ENCODE measurements around the gene ANXA4. TPM values are rescaled to one million over a fixed set of nuclear protein-coding genes. Genes with fewer than 3 reads are reported as not detected.

The ANXA4 gene
- polyA plus RNA-seq, 1 of the 3 experiments (the other 2 are of a cell fraction), result 137 TPM

DNA sequence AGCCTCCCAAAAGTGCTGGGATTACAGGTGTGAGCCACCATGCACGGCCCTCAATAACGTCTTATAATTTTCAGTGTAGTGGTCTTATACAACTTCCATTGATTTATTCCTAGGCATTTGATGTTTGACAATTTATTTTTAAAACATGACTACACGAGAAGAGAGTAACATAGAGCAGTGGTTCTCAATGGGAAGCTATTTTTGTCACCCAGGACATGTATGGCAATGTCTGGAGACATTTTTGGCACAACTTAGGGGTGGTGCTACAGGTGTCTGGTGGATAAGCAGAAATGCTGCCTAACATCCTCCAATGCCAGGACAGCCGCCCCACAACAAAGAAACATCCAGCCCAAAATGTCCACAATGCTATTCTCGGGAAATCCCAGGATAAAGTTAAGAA lies 12.7 kb upstream of the ANXA4 start (continued):
- no peak for TF ChIP-seq YY1 (IDR thresholded peaks at IDR 0.05; ENCODE audit: low read depth)
- TF ChIP-seq, protein P1, sequence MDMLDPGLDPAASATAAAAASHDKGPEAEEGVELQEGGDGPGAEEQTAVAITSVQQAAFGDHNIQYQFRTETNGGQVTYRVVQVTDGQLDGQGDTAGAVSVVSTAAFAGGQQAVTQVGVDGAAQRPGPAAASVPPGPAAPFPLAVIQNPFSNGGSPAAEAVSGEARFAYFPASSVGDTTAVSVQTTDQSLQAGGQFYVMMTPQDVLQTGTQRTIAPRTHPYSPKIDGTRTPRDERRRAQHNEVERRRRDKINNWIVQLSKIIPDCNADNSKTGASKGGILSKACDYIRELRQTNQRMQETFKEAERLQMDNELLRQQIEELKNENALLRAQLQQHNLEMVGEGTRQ (IDR thresholded peaks at IDR 0.05; ENCODE audit: borderline replicate concordance, low read depth, low read length), result no peak

DNA sequence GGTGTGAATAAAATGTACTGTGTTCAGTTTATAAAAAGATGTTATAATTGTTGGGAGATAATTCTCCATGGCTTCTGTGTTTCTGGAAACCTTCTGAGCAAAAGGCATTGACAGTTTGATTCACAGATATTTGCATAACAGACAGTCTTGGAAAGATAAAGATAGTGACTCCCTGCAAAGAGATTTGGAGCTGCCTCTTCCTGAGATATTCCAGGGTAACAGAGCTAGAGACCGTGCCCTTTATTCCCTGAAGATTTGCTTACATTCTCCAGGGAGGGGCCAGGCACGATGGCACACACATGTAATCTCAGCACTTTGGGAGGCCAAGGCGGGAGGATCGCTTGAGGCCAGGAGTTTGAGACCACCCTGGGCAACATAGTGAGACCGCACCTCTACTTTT lies 12.2 kb upstream of the ANXA4 start:
- H3F3A ChIP-seq (replicated peaks; ENCODE audit: insufficient read depth), result no peaks in the 10 kb centered on the region
- H3K27me3 ChIP-seq (ENCODE audit: insufficient read depth), result no peaks in the 10 kb centered on the region
- no peaks in the 10 kb centered on the region for H3K36me3 ChIP-seq (replicated peaks in 1 of 2; ENCODE audit: control insufficient read depth in 1 of 2, insufficient read depth in 2 of 2, low read length in 1 of 2)
- no peak overlapping the region for H3K27ac ChIP-seq (ENCODE audit: low read depth in 2 of 2, low read length in 1 of 2)
- H3K4me3 ChIP-seq (ENCODE audit: low read depth in 2 of 2, low read length in 1 of 2), result no peak overlapping the region
- TF ChIP-seq, protein P1 (IDR thresholded peaks at IDR 0.05; ENCODE audit: borderline replicate concordance, low read depth, low read length), result no peak
- no peaks in the 10 kb centered on the region for H3K9me3 ChIP-seq
- H3K9ac ChIP-seq, result no peak overlapping the region
- ChIA-PET POLR2A (no interaction called here), CTCF (interaction anchor here (1.3 kb wide), 1 partner anchor 87 kb away, joined by 3 read pairs; no protein-coding TSS in a partner anchor)
- H3K9me2 ChIP-seq, result no peaks in the 10 kb centered on the region
- H4K20me1 ChIP-seq (ENCODE audit: insufficient read depth), result no peaks in the 10 kb centered on the region
- no peak overlapping the region for H2AFZ ChIP-seq (ENCODE audit: low read depth)
- H3K79me2 ChIP-seq (ENCODE audit: insufficient read depth), result no peaks in the 10 kb centered on the region
- H3K4me2 ChIP-seq, result no peak overlapping the region
- peaks cover 0 to 2% of the 10 kb centered on the region in 2 experiments; a peak in 1 of 4 replicates for H3K4me1 ChIP-seq (ENCODE audit: control insufficient read depth in 1 of 2, insufficient read depth in 2 of 2, low read depth in 1 of 2, low read length in 1 of 2)
- no peak for DNase-seq
- 96% methylated on average over 5 of the region's 5 CpGs for WGBS (ENCODE audit: low lambda C conversion rate)

DNA sequence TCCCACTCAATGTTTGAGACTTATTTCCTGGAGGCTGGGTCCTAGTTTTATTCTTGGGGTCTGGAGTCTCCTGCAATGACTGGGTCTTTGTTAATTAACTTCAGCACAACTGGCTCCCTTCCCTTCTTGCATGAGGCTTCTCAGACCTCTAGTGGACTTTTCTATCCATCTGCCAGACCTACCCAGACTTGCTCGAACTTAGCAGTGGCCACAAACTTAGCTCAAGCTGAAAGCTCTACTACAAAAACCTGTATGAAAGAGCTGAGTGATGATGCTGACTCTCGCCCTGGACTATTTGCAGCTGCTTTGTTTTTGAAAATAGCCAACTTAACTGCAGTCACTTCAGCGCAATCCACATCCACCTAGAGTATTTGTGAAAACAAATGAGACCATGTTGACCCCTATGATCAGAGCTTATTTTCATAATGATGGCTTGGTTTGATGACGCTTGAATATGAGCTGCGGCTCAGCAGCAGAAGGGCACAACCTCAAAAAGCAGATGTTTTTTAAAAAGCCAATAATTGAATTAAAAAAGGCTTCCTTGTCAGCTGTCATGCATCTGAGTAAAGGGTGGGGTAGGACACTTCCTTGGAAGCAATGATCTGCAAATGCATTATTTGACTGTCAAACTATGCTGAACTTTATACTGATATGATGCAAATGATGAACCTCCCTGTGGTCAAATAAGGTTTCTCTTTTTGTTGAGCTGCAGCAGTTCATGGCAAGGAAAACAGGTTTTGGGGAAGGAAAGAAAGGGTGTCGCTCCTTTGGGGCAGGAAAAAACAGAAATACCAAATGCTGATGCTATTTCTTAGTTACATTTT lies 10.6 kb upstream of the ANXA4 start:
- 88% methylated on average over 6 of the region's 6 CpGs for WGBS (ENCODE audit: low lambda C conversion rate)
- POLR2A ChIA-PET, result no interaction called here
- TF ChIP-seq JUND (IDR thresholded peaks at IDR 0.05), result no peak
- TF ChIP-seq, protein P2, sequence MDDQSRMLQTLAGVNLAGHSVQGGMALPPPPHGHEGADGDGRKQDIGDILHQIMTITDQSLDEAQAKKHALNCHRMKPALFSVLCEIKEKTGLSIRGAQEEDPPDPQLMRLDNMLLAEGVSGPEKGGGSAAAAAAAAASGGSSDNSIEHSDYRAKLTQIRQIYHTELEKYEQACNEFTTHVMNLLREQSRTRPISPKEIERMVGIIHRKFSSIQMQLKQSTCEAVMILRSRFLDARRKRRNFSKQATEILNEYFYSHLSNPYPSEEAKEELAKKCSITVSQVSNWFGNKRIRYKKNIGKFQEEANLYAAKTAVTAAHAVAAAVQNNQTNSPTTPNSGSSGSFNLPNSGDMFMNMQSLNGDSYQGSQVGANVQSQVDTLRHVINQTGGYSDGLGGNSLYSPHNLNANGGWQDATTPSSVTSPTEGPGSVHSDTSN (IDR thresholded peaks at IDR 0.05), result no peak
- TF ChIP-seq, protein P1 (IDR thresholded peaks at IDR 0.05; ENCODE audit: borderline replicate concordance, low read depth, low read length), result no peak
- TF ChIP-seq, protein P3, sequence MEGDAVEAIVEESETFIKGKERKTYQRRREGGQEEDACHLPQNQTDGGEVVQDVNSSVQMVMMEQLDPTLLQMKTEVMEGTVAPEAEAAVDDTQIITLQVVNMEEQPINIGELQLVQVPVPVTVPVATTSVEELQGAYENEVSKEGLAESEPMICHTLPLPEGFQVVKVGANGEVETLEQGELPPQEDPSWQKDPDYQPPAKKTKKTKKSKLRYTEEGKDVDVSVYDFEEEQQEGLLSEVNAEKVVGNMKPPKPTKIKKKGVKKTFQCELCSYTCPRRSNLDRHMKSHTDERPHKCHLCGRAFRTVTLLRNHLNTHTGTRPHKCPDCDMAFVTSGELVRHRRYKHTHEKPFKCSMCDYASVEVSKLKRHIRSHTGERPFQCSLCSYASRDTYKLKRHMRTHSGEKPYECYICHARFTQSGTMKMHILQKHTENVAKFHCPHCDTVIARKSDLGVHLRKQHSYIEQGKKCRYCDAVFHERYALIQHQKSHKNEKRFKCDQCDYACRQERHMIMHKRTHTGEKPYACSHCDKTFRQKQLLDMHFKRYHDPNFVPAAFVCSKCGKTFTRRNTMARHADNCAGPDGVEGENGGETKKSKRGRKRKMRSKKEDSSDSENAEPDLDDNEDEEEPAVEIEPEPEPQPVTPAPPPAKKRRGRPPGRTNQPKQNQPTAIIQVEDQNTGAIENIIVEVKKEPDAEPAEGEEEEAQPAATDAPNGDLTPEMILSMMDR (IDR thresholded peaks at IDR 0.05), result no peak
- TF ChIP-seq RXRA (IDR thresholded peaks at IDR 0.05; ENCODE audit: borderline replicate concordance, low read depth), result no peak
- no peak for TF ChIP-seq RFX5 (IDR thresholded peaks at IDR 0.05; ENCODE audit: low read length)
- TF ChIP-seq, protein P4, sequence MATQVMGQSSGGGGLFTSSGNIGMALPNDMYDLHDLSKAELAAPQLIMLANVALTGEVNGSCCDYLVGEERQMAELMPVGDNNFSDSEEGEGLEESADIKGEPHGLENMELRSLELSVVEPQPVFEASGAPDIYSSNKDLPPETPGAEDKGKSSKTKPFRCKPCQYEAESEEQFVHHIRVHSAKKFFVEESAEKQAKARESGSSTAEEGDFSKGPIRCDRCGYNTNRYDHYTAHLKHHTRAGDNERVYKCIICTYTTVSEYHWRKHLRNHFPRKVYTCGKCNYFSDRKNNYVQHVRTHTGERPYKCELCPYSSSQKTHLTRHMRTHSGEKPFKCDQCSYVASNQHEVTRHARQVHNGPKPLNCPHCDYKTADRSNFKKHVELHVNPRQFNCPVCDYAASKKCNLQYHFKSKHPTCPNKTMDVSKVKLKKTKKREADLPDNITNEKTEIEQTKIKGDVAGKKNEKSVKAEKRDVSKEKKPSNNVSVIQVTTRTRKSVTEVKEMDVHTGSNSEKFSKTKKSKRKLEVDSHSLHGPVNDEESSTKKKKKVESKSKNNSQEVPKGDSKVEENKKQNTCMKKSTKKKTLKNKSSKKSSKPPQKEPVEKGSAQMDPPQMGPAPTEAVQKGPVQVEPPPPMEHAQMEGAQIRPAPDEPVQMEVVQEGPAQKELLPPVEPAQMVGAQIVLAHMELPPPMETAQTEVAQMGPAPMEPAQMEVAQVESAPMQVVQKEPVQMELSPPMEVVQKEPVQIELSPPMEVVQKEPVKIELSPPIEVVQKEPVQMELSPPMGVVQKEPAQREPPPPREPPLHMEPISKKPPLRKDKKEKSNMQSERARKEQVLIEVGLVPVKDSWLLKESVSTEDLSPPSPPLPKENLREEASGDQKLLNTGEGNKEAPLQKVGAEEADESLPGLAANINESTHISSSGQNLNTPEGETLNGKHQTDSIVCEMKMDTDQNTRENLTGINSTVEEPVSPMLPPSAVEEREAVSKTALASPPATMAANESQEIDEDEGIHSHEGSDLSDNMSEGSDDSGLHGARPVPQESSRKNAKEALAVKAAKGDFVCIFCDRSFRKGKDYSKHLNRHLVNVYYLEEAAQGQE (IDR thresholded peaks at IDR 0.05; ENCODE audit: low read depth, low read length), result no peak
- TF ChIP-seq CHD2 (IDR thresholded peaks at IDR 0.05; ENCODE audit: low read length, partially characterized antibody), result no peak
- TF ChIP-seq FOXM1 (IDR thresholded peaks at IDR 0.05; ENCODE audit: low read depth), result no peak
- no peak for TF ChIP-seq RCOR1 (IDR thresholded peaks at IDR 0.05; ENCODE audit: low read length)
- no peak for TF ChIP-seq YY1 (IDR thresholded peaks at IDR 0.05; ENCODE audit: low read depth)
- TF ChIP-seq SIN3A (IDR thresholded peaks at IDR 0.05; ENCODE audit: borderline replicate concordance, low read depth, low read length), result no peak
- TF ChIP-seq MXI1 (IDR thresholded peaks at IDR 0.05; ENCODE audit: low read depth, low read length), result no peak

More for the DNA sequence above, 10.6 kb upstream of the ANXA4 start:
- no peaks in the 10 kb centered on the region for H3K9me2 ChIP-seq
- no peaks in the 10 kb centered on the region for H4K20me1 ChIP-seq (ENCODE audit: insufficient read depth)
- no peaks in the 10 kb centered on the region for H3K9me3 ChIP-seq
- no peaks in the 10 kb centered on the region for H3K79me2 ChIP-seq (ENCODE audit: insufficient read depth)
- no peak overlapping the region for H3K4me3 ChIP-seq (ENCODE audit: low read depth in 2 of 2, low read length in 1 of 2)
- no peak overlapping the region for H3K4me2 ChIP-seq
- no peak overlapping the region for H3K27ac ChIP-seq (ENCODE audit: low read depth in 2 of 2, low read length in 1 of 2)
- no peaks in the 10 kb centered on the region for H3K27me3 ChIP-seq (ENCODE audit: insufficient read depth)
- H2AFZ ChIP-seq (ENCODE audit: low read depth), result no peak overlapping the region
- CTCF ChIA-PET, result interaction anchor here (1.6 to 1.7 kb wide), 2 partner anchors 12 to 85 kb away, joined by 6 to 15 read pairs; no protein-coding TSS in a partner anchor
- no peaks in the 10 kb centered on the region for H3K4me1 ChIP-seq (ENCODE audit: control insufficient read depth in 1 of 2, insufficient read depth in 2 of 2, low read depth in 1 of 2, low read length in 1 of 2)
- H3F3A ChIP-seq (replicated peaks; ENCODE audit: insufficient read depth), result no peaks in the 10 kb centered on the region
- H3K9ac ChIP-seq, result no peak overlapping the region
- no peak for DNase-seq
- H3K36me3 ChIP-seq (replicated peaks in 1 of 2; ENCODE audit: control insufficient read depth in 1 of 2, insufficient read depth in 2 of 2, low read length in 1 of 2), result no peaks in the 10 kb centered on the region

Measured in SK-N-SH (cell line).